Endothelial cell of umbilical vein (primary cell): ENCODE data around the gene EFR3B. TPM values are rescaled to one million over a fixed set of nuclear protein-coding genes. Genes with fewer than 3 reads are reported as not detected.

Experiments
- BruUV-seq: library from RNA; stranded (reverse); fragments of 400-500 nt; replicated peaks from 2 replicates; lab custom pipeline; 2021; lab: Mats Ljungman, UMichigan
- CTCF ChIA-PET: fragments of 300-600, 350-600 bp; sonication (Branson Sonifier 250); formaldehyde crosslinking; loops from one replicate; lab custom pipeline; 2021; ENCODE audit warnings: antibody characterized with exemption, inconsistent platforms; lab: Charles Lee
- POLR2A ChIA-PET: fragments of 300-600, 350-600 bp; sonication (Branson Sonifier 250); formaldehyde crosslinking; loops from one replicate; lab custom pipeline; 2021; ENCODE audit warnings: antibody characterized with exemption, inconsistent platforms; lab: Charles Lee
- DNase-seq: peaks from one replicate; pipeline ENCODE4 v3.0.0-alpha.2; 2011; ENCODE audit warnings: low read depth, low spot score
- FAIRE-seq: peaks from 2 replicates; lab custom pipeline; 2011; peaks lifted over from hg19 to GRCh38; lab: Jason Lieb, UNC
- H2AFZ ChIP-seq: 2 replicates; pipeline ENCODE4 v1.6.0; 2012; ENCODE audit warnings: low read depth, low read length, control low read depth, inconsistent platforms
- H3K27ac ChIP-seq: 2 replicates; pipeline ENCODE4 v1.5.1; 2011; ENCODE audit warnings: low read depth, mild to moderate bottlenecking, control low read depth, low read length, moderate library complexity; ENCODE audit not compliant: insufficient read depth
- H3K27me3 ChIP-seq, 2 experiments: 2 replicates each; pipeline versions ENCODE4 v1.6.0 to v1.6.1; 2011; ENCODE audit warnings: low read length in 2 of 2, mixed read lengths in 1 of 2; ENCODE audit not compliant: control insufficient read depth in 2 of 2, insufficient read depth in 2 of 2
- H3K36me3 ChIP-seq, 2 experiments: 2 replicates in 1 of 2; 3 replicates in 1 of 2; pipeline ENCODE4 v1.5.1; 2011; ENCODE audit warnings: low read length in 2 of 2, mild to moderate bottlenecking in 1 of 2, moderate library complexity in 1 of 2; ENCODE audit not compliant: control insufficient read depth in 2 of 2, insufficient read depth in 2 of 2; ENCODE audit errors: extremely low read depth in 1 of 2
- H3K4me1 ChIP-seq: 3 replicates; pipeline ENCODE4 v1.5.1; 2011; ENCODE audit warnings: mild to moderate bottlenecking, low read length; ENCODE audit not compliant: control insufficient read depth, insufficient read depth; ENCODE audit errors: extremely low read depth
- H3K4me2 ChIP-seq: 2 replicates; pipeline ENCODE4 v1.6.1; 2011; ENCODE audit warnings: low read length, control low read depth, mixed read lengths; ENCODE audit not compliant: insufficient read depth
- H3K4me3 ChIP-seq, 3 experiments: fragments of 200-600 bp in 1 of 3; sonication (generic), shearing (Covaris generic) in 1 of 3; replicated peaks in 1 of 3; 2 replicates each; pipeline ENCODE4 v1.5.1; 2011 to 2016; ENCODE audit warnings: control low read depth in 3 of 3, low read length in 3 of 3, mild to moderate bottlenecking in 2 of 3, inconsistent platforms in 1 of 3, low read depth in 1 of 3, moderate library complexity in 1 of 3; ENCODE audit not compliant: insufficient read depth in 1 of 3
- H3K79me2 ChIP-seq: 2 replicates; pipeline ENCODE4 v1.6.0; 2012; ENCODE audit warnings: low read length, inconsistent platforms; ENCODE audit not compliant: control insufficient read depth, insufficient read depth
- H3K9ac ChIP-seq: replicated peaks from 2 replicates; pipeline ENCODE3; 2011; ENCODE audit warnings: low read length, control low read depth; ENCODE audit not compliant: insufficient read depth; ENCODE audit errors: extremely low read depth
- H3K9me1 ChIP-seq: replicated peaks from 3 replicates; pipeline ENCODE4 v1.6.0; 2011; ENCODE audit warnings: mild to moderate bottlenecking, low read length; ENCODE audit not compliant: control insufficient read depth, insufficient read depth; ENCODE audit errors: extremely low read depth
- H3K9me3 ChIP-seq: replicated peaks from 2 replicates; pipeline ENCODE4 v1.5.1; 2012; ENCODE audit warnings: low read length, inconsistent platforms; ENCODE audit not compliant: control insufficient read depth, insufficient read depth
- H4K20me1 ChIP-seq: replicated peaks from 2 replicates; pipeline ENCODE3; 2011; ENCODE audit warnings: mild to moderate bottlenecking, low read length; ENCODE audit not compliant: control insufficient read depth, insufficient read depth; ENCODE audit errors: extremely low read depth
- CTCF ChIP-seq, 2 donors: IDR thresholded peaks; 1 replicate in 1 of 2; 2 replicates in 1 of 2; pipeline ENCODE4 v1.5.1; 2011; ENCODE audit warnings: low read length in 2 of 2, mild to moderate bottlenecking in 2 of 2, moderate library complexity in 2 of 2, control low read depth in 1 of 2, inconsistent platforms in 1 of 2, low read depth in 1 of 2; ENCODE audit not compliant: insufficient read depth in 1 of 2; ENCODE audit errors: extremely low read depth in 1 of 2
- EZH2 ChIP-seq: IDR thresholded peaks from 2 replicates; pipeline ENCODE4 v1.6.1; 2012; ENCODE audit warnings: borderline replicate concordance, low read depth, mild to moderate bottlenecking, moderate library complexity, low read length, inconsistent platforms; ENCODE audit not compliant: severe bottlenecking
- FOS ChIP-seq: IDR thresholded peaks from 2 replicates; pipeline ENCODE4 v1.6.1; 2011; ENCODE audit warnings: mild to moderate bottlenecking, low read length, moderate library complexity, borderline replicate concordance; ENCODE audit not compliant: insufficient read depth
- dilution Hi-C: fragments of 300-500 bp; cut with MboI; formaldehyde crosslinking; loops from one replicate; pipeline ENCODE4 v1.15.0; 2019; ENCODE audit warnings: low sequenced_read_pairs; ENCODE audit not compliant: extremely low pct_ligation_motif_present
- intact Hi-C: fragments of 100-400 bp; cut with micrococcal nuclease; formaldehyde crosslinking; loops from one replicate; pipeline ENCODE4 v1.10.0; 2022
- polyA plus RNA-seq, 4 experiments: library from polyadenylated mRNA; depleted of rRNA in 3 of 4; stranded (reverse) in 3 of 4; unstranded in 1 of 4; fragments of >200 nt; gene quantifications; 2 replicates each; pipeline versions ENCODE4 v1.2.1 to v1.2.3, GENCODE V29; 2011 to 2012; ENCODE audit warnings: missing spikeins in 1 of 4
- total RNA-seq: library from RNA; stranded (reverse); gene quantifications from 2 replicates; pipeline ENCODE4 v1.2.3, GENCODE V29; 2021

EFR3B gene
- total and polyA plus RNA-seq, 2 donors (not counting 3 experiments of a cell fraction or from before 2014, with no cell fraction given): 0.15 to 0.77 TPM

- CTCF ChIA-PET: interaction anchor here (0.6 to 2.8 kb wide), 6 partner anchors 9 to 528 kb away, joined by 3 to 19 read pairs (median 3); no protein-coding TSS in a partner anchor
- no peak for TF ChIP-seq EZH2
- peak in 1 of 2 donors; percentile 4 for TF ChIP-seq CTCF (IDR thresholded peaks at IDR 0.05; ENCODE audit: extremely low read depth in 1 of 2, insufficient read depth in 1 of 2, low read depth in 1 of 2, low read length in 2 of 2)
- TF ChIP-seq FOS: no peak
- intact Hi-C loops (no loop called here), dilution Hi-C loops (no loop called here)
- Histone ChIP-seq H3K4me1 (peaks cover 2% of the 10 kb centered on the region), H3K9me1 (no peaks in the 10 kb centered on the region), H3K9me3 (no peaks in the 10 kb centered on the region), H3K9ac (no peak overlapping the region), H2AFZ (no peak overlapping the region), H3K4me3 (no peak overlapping the region), H3K4me2 (no peak overlapping the region), H3K79me2 (no peaks in the 10 kb centered on the region), H3K27me3 (peaks cover 67 to 71% of the 10 kb centered on the region in 2 experiments), H3K36me3 (no peaks in the 10 kb centered on the region), H3K27ac (no peak overlapping the region), H4K20me1 (no peaks in the 10 kb centered on the region)
- POLR2A ChIA-PET: no interaction called here
- DNase-seq: no peak
- FAIRE-seq: no peak
- no TSS peak for BruUV-seq
Observed at GRCh38 chr2:25165992-25166875, 124.4 kb downstream of the EFR3B start.
